K562 (cell line): ENCODE data around the gene ZNF740. TPM values are rescaled to one million over a fixed set of nuclear protein-coding genes. Genes with fewer than 3 reads are reported as not detected.

ENCODE experiments used
- ATAC-seq: fragments of 200-7000 bp; cut with Tn5 transposase; 3 replicates; pipeline ENCODE4 v1.9.1; 2020; ENCODE audit warnings: moderate library complexity
- BruUV-seq: library from RNA; stranded (reverse); fragments of 400-500 nt; replicated peaks from 2 replicates; lab custom pipeline; 2021; lab: Mats Ljungman, UMichigan
- CTCF ChIA-PET: fragments of 300-600 bp; formaldehyde crosslinking; extraction: SDS; loops from one replicate; lab custom pipeline; 2021; ENCODE audit warnings: low intra/inter-chr PET ratio; lab: Yijun Ruan, JAX
- POLR2A ChIA-PET: fragments of 300-600, 350-650 bp; sonication (Branson Sonifier 250); formaldehyde crosslinking; extraction: SDS; loops from one replicate; lab custom pipeline; 2021; ENCODE audit warnings: antibody characterized with exemption, inconsistent platforms; lab: Yijun Ruan, JAX
- DNase-seq, 4 experiments: peaks; one replicate each; pipeline versions ENCODE4 v3.0.0 to v3.0.0-alpha.2; 2011 to 2018; ENCODE audit warnings: low spot score in 3 of 4, mixed read lengths in 3 of 4; ENCODE audit errors: extremely low read depth in 1 of 4
- FAIRE-seq: peaks from 2 replicates; lab custom pipeline; 2011; peaks lifted over from hg19 to GRCh38; lab: Jason Lieb, UNC
- H2AFZ ChIP-seq: 2 replicates; pipeline ENCODE4 v1.6.0; 2011; ENCODE audit warnings: low read depth, low read length, control low read depth, inconsistent platforms
- H3K27ac ChIP-seq: fragments of 200-600 bp; 3 replicates; pipeline ENCODE4 v1.8.0; 2011; ENCODE audit warnings: low read depth, mild to moderate bottlenecking, control low read depth, inconsistent platforms, low read length, moderate library complexity, mixed read lengths; ENCODE audit errors: extremely low read depth
- H3K27me3 ChIP-seq, 2 experiments: fragments of 300-600 bp in 1 of 2; 2 replicates in 1 of 2; 3 replicates in 1 of 2; pipeline versions ENCODE4 v1.6.0 to v1.8.0; 2011; ENCODE audit warnings: inconsistent platforms in 2 of 2, low read length in 2 of 2, mild to moderate bottlenecking in 1 of 2, mixed read lengths in 1 of 2, moderate library complexity in 1 of 2; ENCODE audit not compliant: control insufficient read depth in 2 of 2, insufficient read depth in 2 of 2
- H3K36me3 ChIP-seq: fragments of 300-600 bp; 3 replicates; pipeline ENCODE4 v1.8.0; 2011; ENCODE audit warnings: mild to moderate bottlenecking, low read length, inconsistent platforms; ENCODE audit not compliant: control insufficient read depth, insufficient read depth
- H3K4me1 ChIP-seq, 2 experiments: fragments of 200-600 bp in 1 of 2; replicated peaks in 1 of 2; 2 replicates in 1 of 2; 3 replicates in 1 of 2; pipeline versions ENCODE4 v1.5.1 to v1.8.0; 2011; ENCODE audit warnings: inconsistent platforms in 2 of 2, low read length in 2 of 2, mild to moderate bottlenecking in 1 of 2, mixed read lengths in 1 of 2, moderate library complexity in 1 of 2; ENCODE audit not compliant: control insufficient read depth in 2 of 2, insufficient read depth in 2 of 2
- H3K4me2 ChIP-seq: 2 replicates; pipeline ENCODE4 v1.6.1; 2011; ENCODE audit warnings: low read length, control low read depth, inconsistent platforms, mixed read lengths; ENCODE audit not compliant: insufficient read depth
- H3K4me3 ChIP-seq: fragments of 200-600 bp; sonication (generic), shearing (Covaris generic); 2 replicates; pipeline ENCODE4 v1.5.1; 2016; ENCODE audit warnings: control low read depth, inconsistent platforms
- H3K79me2 ChIP-seq: fragments of 200-600 bp; 3 replicates; pipeline ENCODE4 v1.8.0; 2011; ENCODE audit warnings: low read length, inconsistent platforms; ENCODE audit not compliant: control insufficient read depth, insufficient read depth
- H3K9ac ChIP-seq, 2 experiments: 2 replicates each; pipeline versions ENCODE4 v1.6.0 to v1.6.1; 2011; ENCODE audit warnings: low read depth in 2 of 2, low read length in 2 of 2, control low read depth in 1 of 2, inconsistent platforms in 1 of 2, mild to moderate bottlenecking in 1 of 2, mixed read lengths in 1 of 2; ENCODE audit not compliant: insufficient read depth in 1 of 2
- H3K9me1 ChIP-seq: one replicate; pipeline ENCODE4 v1.6.0; 2011; ENCODE audit warnings: inconsistent platforms, mild to moderate bottlenecking, low read length, moderate library complexity; ENCODE audit not compliant: control insufficient read depth, insufficient read depth
- H3K9me3 ChIP-seq: replicated peaks from 2 replicates; pipeline ENCODE4 v1.5.1; 2011; ENCODE audit warnings: low read depth, low read length, inconsistent platforms; ENCODE audit not compliant: control insufficient read depth, insufficient read depth
- H4K20me1 ChIP-seq: replicated peaks from 2 replicates; pipeline ENCODE4 v1.6.1; 2011; ENCODE audit warnings: low read length, inconsistent platforms, mixed read lengths; ENCODE audit not compliant: control insufficient read depth, insufficient read depth
- HNRNPH1 ChIP-seq: fragments of 200-400 bp; formaldehyde crosslinking; optimal IDR thresholded peaks from 2 replicates; pipeline ENCODE3; 2017; ENCODE audit warnings: low read depth, mild to moderate bottlenecking, low read length, moderate library complexity
- SIN3B ChIP-seq: fragments of 450-650 bp; IDR thresholded peaks from 2 replicates; pipeline ENCODE4 v1.6.1; 2017; ENCODE audit warnings: low read depth, mild to moderate bottlenecking, moderate library complexity
- TAL1 ChIP-seq: fragments of 450-650 bp; IDR thresholded peaks from 2 replicates; pipeline ENCODE4 v1.6.1; 2016; ENCODE audit warnings: mild to moderate bottlenecking
- ZNF507 ChIP-seq: conservative IDR thresholded peaks from 2 replicates; pipeline ENCODE4 v1.6.1; 2017; ENCODE audit warnings: missing genetic modification characterization, missing compliant biosample characterization
- ZNF668 ChIP-seq: fragments of 250-450 bp; sonication (Bioruptor Pico); IDR thresholded peaks from 2 replicates; pipeline ENCODE4 v1.8.0; 2022; ENCODE audit warnings: mild to moderate bottlenecking, inconsistent platforms
- ZNF830 ChIP-seq: fragments of 250-450 bp; sonication (Bioruptor Pico); IDR thresholded peaks from 2 replicates; pipeline ENCODE4 v1.5.0; 2021; ENCODE audit warnings: mild to moderate bottlenecking
- WGBS: fragments of 100-300 bp; shearing (Covaris generic); methylation state at CpG from one replicate; pipeline ENCODE4 v1.1.6; 2016; ENCODE audit warnings: low coverage, mixed read lengths; ENCODE audit not compliant: insufficient coverage; ENCODE audit errors: missing lambda C conversion rate; 5-methylcytosine and 5-hydroxymethylcytosine counted together
- in situ Hi-C: fragments of 300-500 bp; cut with MboI; formaldehyde crosslinking; loops from 4 replicates; pipeline ENCODE4 v1.15.0; 2018; ENCODE audit warnings: inconsistent platforms, mixed read lengths
- intact Hi-C: fragments of 100-400 bp; cut with micrococcal nuclease; formaldehyde crosslinking; loops from 2 replicates; pipeline ENCODE4 v1.14.2; 2022
- polyA plus RNA-seq, 8 experiments: library from polyadenylated mRNA; depleted of rRNA in 4 of 8; stranded (reverse) in 5 of 8; unstranded in 3 of 8; fragments of >200 nt; fragmentation: Nextera tagmentation in 2 of 8; fragmentation: Illumina TruSeq in 1 of 8; extraction: Ambion mirVana in 2 of 8; extraction: Trizol in 1 of 8; gene quantifications; 2 replicates each; pipeline versions ENCODE4 v1.2.1 to v1.2.3, GENCODE V29; 2011 to 2014; ENCODE audit warnings: inconsistent platforms in 1 of 8, missing spikeins in 1 of 8
- total RNA-seq, 7 experiments: library from RNA; depleted of rRNA in 6 of 7; stranded (reverse); fragments of >200 nt in 6 of 7; fragmentation: Illumina TruSeq in 2 of 7; extraction: Trizol in 2 of 7; gene quantifications; 2 replicates each; pipeline versions ENCODE4 v1.2.1 to v1.2.3, GENCODE V29; 2011 to 2021; ENCODE audit warnings: low replicate concordance in 1 of 7
- TF ChIP-seq, protein P1 (sequence below): sonication (generic); formaldehyde crosslinking; IDR thresholded peaks from 2 replicates; pipeline ENCODE4 v1.4.0; 2020; ENCODE audit warnings: mild to moderate bottlenecking, missing genetic modification reagents

The ZNF740 gene
- total and polyA plus RNA-seq, 9 of the 15 experiments (the other 6 are each of a cell fraction or from before 2014, with no cell fraction given): 0.57 to 46.4 (median 18.6) TPM

DNA sequence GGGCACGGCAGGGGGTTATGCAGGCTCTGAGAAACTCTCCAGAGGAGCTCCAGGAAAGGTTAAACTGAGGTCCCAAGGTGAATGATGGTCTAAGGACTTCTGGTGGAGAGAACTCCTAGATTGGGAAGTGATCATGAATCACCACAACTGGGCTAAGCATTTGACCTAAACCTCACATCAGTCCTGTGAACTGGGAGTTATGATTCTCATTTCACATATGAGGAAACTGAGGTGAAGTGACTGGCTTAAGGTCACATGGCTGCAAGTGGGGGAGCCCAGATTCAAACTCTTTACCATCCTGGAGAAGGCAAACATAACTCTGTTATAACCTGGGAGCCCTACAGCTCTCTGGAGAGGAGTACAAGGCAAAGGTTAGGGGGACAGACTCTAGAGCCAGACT, 47.3 kb downstream of the ZNF740 start:
- BruUV-seq: no TSS peak
- no peaks in the 10 kb centered on the region for H3K9me1 ChIP-seq
- no peaks in the 10 kb centered on the region; the same call in 1 of the 2 replicates for H4K20me1 ChIP-seq
- H3K9ac ChIP-seq: no peak overlapping the region
- no peaks in the 10 kb centered on the region for H3K36me3 ChIP-seq
- peaks cover 27 to 41% of the 10 kb centered on the region in 2 experiments for H3K4me1 ChIP-seq
- in situ Hi-C loops (no loop called here), intact Hi-C loops (no loop called here)
- TF ChIP-seq TAL1: no peak
- WGBS: 23% methylated on average over 1 of the region's 1 CpG
- no peak overlapping the region for H3K4me3 ChIP-seq
- no peak overlapping the region for H3K4me2 ChIP-seq
- ATAC-seq (no peak), DNase-seq (no peak), FAIRE-seq (no peak)
- no peaks in the 10 kb centered on the region for H3K27me3 ChIP-seq
- no peaks in the 10 kb centered on the region for H3K79me2 ChIP-seq
- POLR2A ChIA-PET: interaction anchor here (0.6 kb wide), 2 partner anchors 13 to 91 kb away, joined by 3 to 4 read pairs; no protein-coding TSS in a partner anchor
- CTCF ChIA-PET: no interaction called here
- no peak overlapping the region for H3K27ac ChIP-seq
- H3K9me3 ChIP-seq: no peaks in the 10 kb centered on the region
- H2AFZ ChIP-seq: no peak overlapping the region

DNA sequence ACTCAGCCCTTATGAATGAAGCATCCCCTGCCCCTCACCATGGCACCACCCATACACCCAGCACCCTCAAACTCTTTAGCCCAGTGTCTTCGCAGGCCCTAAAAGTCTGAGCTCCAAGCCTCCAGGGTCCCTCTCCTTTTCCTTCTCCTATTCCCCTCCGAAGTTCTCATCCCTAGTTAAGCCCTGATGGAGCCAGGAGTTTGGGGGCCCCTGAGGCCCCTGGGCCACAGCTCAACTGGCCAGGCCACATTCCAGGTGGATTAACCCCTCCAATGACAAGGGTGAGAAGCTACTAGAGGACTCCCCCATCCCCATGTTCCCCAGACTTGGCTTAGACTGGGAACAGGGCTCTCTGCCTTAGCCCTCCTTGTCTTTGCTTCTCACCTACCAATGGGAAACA, 48.9 kb downstream of the ZNF740 start:
- Histone ChIP-seq H3K9me1 (no peaks in the 10 kb centered on the region), H4K20me1 (no peaks in the 10 kb centered on the region; the same call in 1 of the 2 replicates), H3K9ac (0 out of 4 replicates have a peak overlapping the region, but pooled peaks of 1 of the 2 experiments have one; percentile 18), H3K27me3 (no peaks in the 10 kb centered on the region), H2AFZ (no peak overlapping the region), H3K36me3 (no peaks in the 10 kb centered on the region), H3K4me3 (no peak overlapping the region), H3K4me2 (no peak overlapping the region), H3K79me2 (no peaks in the 10 kb centered on the region), H3K27ac (no peak overlapping the region), H3K4me1 (peaks cover 18 to 37% of the 10 kb centered on the region in 2 experiments), H3K9me3 (no peaks in the 10 kb centered on the region)
- TF ChIP-seq HNRNPH1: no peak
- TF ChIP-seq, protein P1, sequence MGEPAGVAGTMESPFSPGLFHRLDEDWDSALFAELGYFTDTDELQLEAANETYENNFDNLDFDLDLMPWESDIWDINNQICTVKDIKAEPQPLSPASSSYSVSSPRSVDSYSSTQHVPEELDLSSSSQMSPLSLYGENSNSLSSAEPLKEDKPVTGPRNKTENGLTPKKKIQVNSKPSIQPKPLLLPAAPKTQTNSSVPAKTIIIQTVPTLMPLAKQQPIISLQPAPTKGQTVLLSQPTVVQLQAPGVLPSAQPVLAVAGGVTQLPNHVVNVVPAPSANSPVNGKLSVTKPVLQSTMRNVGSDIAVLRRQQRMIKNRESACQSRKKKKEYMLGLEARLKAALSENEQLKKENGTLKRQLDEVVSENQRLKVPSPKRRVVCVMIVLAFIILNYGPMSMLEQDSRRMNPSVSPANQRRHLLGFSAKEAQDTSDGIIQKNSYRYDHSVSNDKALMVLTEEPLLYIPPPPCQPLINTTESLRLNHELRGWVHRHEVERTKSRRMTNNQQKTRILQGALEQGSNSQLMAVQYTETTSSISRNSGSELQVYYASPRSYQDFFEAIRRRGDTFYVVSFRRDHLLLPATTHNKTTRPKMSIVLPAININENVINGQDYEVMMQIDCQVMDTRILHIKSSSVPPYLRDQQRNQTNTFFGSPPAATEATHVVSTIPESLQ (CRISPR knock-in tag): no peak
- no peak for TF ChIP-seq ZNF668 (CRISPR knock-in tag)
- TF ChIP-seq ZNF507 (tag): no peak
- TF ChIP-seq ZNF830 (CRISPR knock-in tag): no peak
- TF ChIP-seq SIN3B: no peak
- CTCF ChIA-PET: no interaction called here
- BruUV-seq: no TSS peak
- in situ Hi-C loops (no loop called here), intact Hi-C loops (no loop called here)
- WGBS: 46% methylated on average over 2 of the region's 2 CpGs
- POLR2A ChIA-PET: interaction anchor here (0.6 to 1.3 kb wide), 4 partner anchors 10 to 66 kb away, joined by 3 to 4 read pairs (median 4); partner anchors contain the start of gene PFDN5
- no peak for ATAC-seq
- DNase-seq: no peak
- FAIRE-seq: no peak
